Neuronal stem cell (in vitro differentiated cells): ENCODE measurements around the gene CPO.

ENCODE experiments used
- DNase-seq: peaks from one replicate; pipeline ENCODE4 v3.0.0-alpha.2; 2013; ENCODE audit warnings: low spot score
- H2AFZ ChIP-seq: one replicate; pipeline ENCODE4 v1.6.1; 2013; ENCODE audit warnings: mild to moderate bottlenecking, low read length, inconsistent platforms
- H2AK5ac ChIP-seq: 2 replicates; pipeline ENCODE4 v1.6.1; 2013; ENCODE audit warnings: low read depth, mild to moderate bottlenecking, inconsistent platforms, low read length, moderate library complexity, mixed read lengths
- H2BK120ac ChIP-seq: 2 replicates; pipeline ENCODE4 v1.6.1; 2013; ENCODE audit warnings: low read depth, mild to moderate bottlenecking, inconsistent platforms, low read length, moderate library complexity, mixed read lengths
- H2BK12ac ChIP-seq: one replicate; pipeline ENCODE4 v1.6.1; 2013; ENCODE audit warnings: low read length, inconsistent platforms
- H2BK15ac ChIP-seq: 2 replicates; pipeline ENCODE4 v1.6.1; 2013; ENCODE audit warnings: mild to moderate bottlenecking, low read length, inconsistent platforms, mixed read lengths
- H2BK5ac ChIP-seq: one replicate; pipeline ENCODE4 v1.6.1; 2013; ENCODE audit warnings: inconsistent platforms, mild to moderate bottlenecking, low read length, moderate library complexity
- H3K14ac ChIP-seq: one replicate; pipeline ENCODE4 v1.6.1; 2013; ENCODE audit warnings: low read length, inconsistent platforms
- H3K18ac ChIP-seq: 2 replicates; pipeline ENCODE4 v1.6.1; 2013; ENCODE audit warnings: low read length, inconsistent platforms
- H3K23ac ChIP-seq: 2 replicates; pipeline ENCODE4 v1.6.1; 2013; ENCODE audit warnings: low read depth, mild to moderate bottlenecking, mixed read lengths, low read length, inconsistent platforms; ENCODE audit not compliant: poor library complexity
- H3K27ac ChIP-seq: replicated peaks from 3 replicates; pipeline ENCODE4 v1.5.1; 2013; ENCODE audit warnings: low read length, inconsistent platforms
- H3K27me3 ChIP-seq, 3 experiments: 2 replicates each; pipeline ENCODE4 v1.6.1; 2013; ENCODE audit warnings: low read length in 3 of 3, mild to moderate bottlenecking in 2 of 3, inconsistent platforms in 1 of 3, low read depth in 1 of 3, mixed read lengths in 1 of 3, moderate library complexity in 1 of 3; ENCODE audit not compliant: control insufficient read depth in 3 of 3, insufficient read depth in 3 of 3
- H3K36me3 ChIP-seq, 2 donors: replicated peaks in 1 of 2; 2 replicates each; pipeline ENCODE4 v1.6.1; 2013; ENCODE audit warnings: low read length in 2 of 2; ENCODE audit not compliant: control insufficient read depth in 2 of 2, insufficient read depth in 2 of 2
- H3K4ac ChIP-seq: 2 replicates; pipeline ENCODE4 v1.6.1; 2013; ENCODE audit warnings: inconsistent platforms, mild to moderate bottlenecking, low read length, moderate library complexity
- H3K4me1 ChIP-seq, 2 donors: 1 replicate in 1 of 2; 2 replicates in 1 of 2; pipeline ENCODE4 v1.6.1; 2013; ENCODE audit warnings: low read length in 2 of 2, low read depth in 1 of 2; ENCODE audit not compliant: control insufficient read depth in 2 of 2, insufficient read depth in 1 of 2
- H3K4me2 ChIP-seq: one replicate; pipeline ENCODE4 v1.6.1; 2013; ENCODE audit warnings: mild to moderate bottlenecking, low read length, inconsistent platforms; ENCODE audit not compliant: insufficient read depth, poor library complexity, severe bottlenecking
- H3K4me3 ChIP-seq, 2 donors: 2 replicates each; pipeline ENCODE4 v1.5.1; 2013; ENCODE audit warnings: low read length in 2 of 2, mild to moderate bottlenecking in 2 of 2, inconsistent platforms in 1 of 2, moderate library complexity in 1 of 2
- H3K79me1 ChIP-seq: one replicate; pipeline ENCODE4 v1.6.1; 2013; ENCODE audit warnings: low read depth, mild to moderate bottlenecking, inconsistent platforms, low read length, moderate library complexity
- H3K9ac ChIP-seq: one replicate; pipeline ENCODE4 v1.6.1; 2013; ENCODE audit warnings: mild to moderate bottlenecking, low read depth, low read length, inconsistent platforms; ENCODE audit not compliant: poor library complexity
- H3K9me3 ChIP-seq, 2 donors: replicated peaks in 1 of 2; 2 replicates each; pipeline versions ENCODE3 to v1.6.1; 2013; ENCODE audit warnings: low read length in 2 of 2, mild to moderate bottlenecking in 2 of 2, inconsistent platforms in 1 of 2, low read depth in 1 of 2, mixed read lengths in 1 of 2, moderate library complexity in 1 of 2; ENCODE audit not compliant: control insufficient read depth in 2 of 2, insufficient read depth in 1 of 2
- H4K8ac ChIP-seq: one replicate; pipeline ENCODE4 v1.6.1; 2013; ENCODE audit warnings: low read depth, mild to moderate bottlenecking, inconsistent platforms, low read length, moderate library complexity
- H4K91ac ChIP-seq: one replicate; pipeline ENCODE4 v1.6.1; 2013; ENCODE audit warnings: low read length, low read depth, mild to moderate bottlenecking, inconsistent platforms; ENCODE audit not compliant: poor library complexity
- WGBS, 2 donors: extraction: QIAGEN DNeasy Blood & Tissue Kit; methylation state at CpG; one replicate each; pipeline ENCODE4 v1.1.7; 2013; ENCODE audit warnings: missing lambda C conversion rate in 2 of 2, mixed read lengths in 1 of 2; ENCODE audit not compliant: insufficient read length in 2 of 2, insufficient replicate concordance in 1 of 2; ENCODE audit errors: extremely low coverage in 2 of 2; 5-methylcytosine and 5-hydroxymethylcytosine counted together

Gene CPO

GRCh38 chr2:206935991-206936842 is 3.1 kb upstream of the CPO start:
- Histone ChIP-seq H3K4me1 (no peaks in the 10 kb centered on the region), H2BK12ac (no peak overlapping the region), H2AFZ (no peak overlapping the region), H3K9me3 (no peaks in the 10 kb centered on the region), H3K4me2 (no peak overlapping the region), H3K14ac (peak overlapping the region; percentile 40), H2BK5ac (no peak overlapping the region), H3K27me3 (peaks cover 0 to 14% (median 0%) of the 10 kb centered on the region in 3 experiments), H4K8ac (no peak overlapping the region), H4K91ac (no peak overlapping the region), H3K18ac (no peak overlapping the region), H3K9ac (no peak overlapping the region), H3K79me1 (no peaks in the 10 kb centered on the region), H2BK15ac (no peak overlapping the region), H2AK5ac (no peak overlapping the region), H3K27ac (no peak overlapping the region), H3K4me3 (no peak overlapping the region), H3K36me3 (no peaks in the 10 kb centered on the region), H3K23ac (no peak overlapping the region), H3K4ac (no peak overlapping the region), H2BK120ac (no peak overlapping the region)
- no peak for DNase-seq
- WGBS, 2 donors = no CpG with 5 or more reads among the region's 2 CpGs

GRCh38 chr2:206936843-206937230 is 2.5 kb upstream of the CPO start:
- Histone ChIP-seq H3K36me3 (no peaks in the 10 kb centered on the region), H2AFZ (no peak overlapping the region), H2BK5ac (no peak overlapping the region), H3K4ac (no peak overlapping the region), H3K27ac (no peak overlapping the region), H3K9me3 (no peaks in the 10 kb centered on the region), H3K4me2 (no peak overlapping the region), H3K23ac (no peak overlapping the region), H4K8ac (no peak overlapping the region), H3K4me1 (no peaks in the 10 kb centered on the region), H3K27me3 (peaks cover 0 to 14% (median 0%) of the 10 kb centered on the region in 3 experiments), H2BK120ac (no peak overlapping the region), H3K14ac (no peak overlapping the region), H2BK15ac (no peak overlapping the region), H3K18ac (no peak overlapping the region), H2BK12ac (no peak overlapping the region), H3K9ac (no peak overlapping the region), H4K91ac (no peak overlapping the region), H3K79me1 (no peaks in the 10 kb centered on the region), H3K4me3 (no peak overlapping the region), H2AK5ac (no peak overlapping the region)
- WGBS, 2 donors = no CpG with 5 or more reads among the region's 2 CpGs
- no peak for DNase-seq

GRCh38 chr2:206937555-206937954 is 1.8 kb upstream of the CPO start:
- no peak overlapping the region for H3K9ac ChIP-seq
- H2AFZ ChIP-seq = no peak overlapping the region
- H4K91ac ChIP-seq = no peak overlapping the region
- no peak overlapping the region for H3K23ac ChIP-seq
- H3K4me1 ChIP-seq = no peaks in the 10 kb centered on the region
- no peaks in the 10 kb centered on the region for H3K36me3 ChIP-seq
- no peak overlapping the region for H3K4ac ChIP-seq
- no peak overlapping the region for H4K8ac ChIP-seq
- H2AK5ac ChIP-seq = no peak overlapping the region
- no peak overlapping the region for H2BK120ac ChIP-seq
- H3K27ac ChIP-seq = no peak overlapping the region
- no peak overlapping the region for H2BK15ac ChIP-seq
- H2BK5ac ChIP-seq = no peak overlapping the region
- no peak for DNase-seq
- H3K14ac ChIP-seq = no peak overlapping the region
- no peak overlapping the region for H3K18ac ChIP-seq
- H3K9me3 ChIP-seq = no peaks in the 10 kb centered on the region
- H3K27me3 ChIP-seq = peaks cover 0 to 14% (median 0%) of the 10 kb centered on the region in 3 experiments
- no CpG with 5 or more reads among the region's 6 CpGs for WGBS, 2 donors
- H3K79me1 ChIP-seq = no peaks in the 10 kb centered on the region
- no peak overlapping the region for H2BK12ac ChIP-seq
- no peak overlapping the region for H3K4me3 ChIP-seq
- H3K4me2 ChIP-seq = no peak overlapping the region

- no peak overlapping the region for H3K27ac ChIP-seq
- H3K9ac ChIP-seq = no peak overlapping the region
- H3K36me3 ChIP-seq = no peaks in the 10 kb centered on the region
- no peak overlapping the region for H3K14ac ChIP-seq
- no peak overlapping the region for H2BK5ac ChIP-seq
- no peak overlapping the region for H4K91ac ChIP-seq
- no peak for DNase-seq
- H3K27me3 ChIP-seq = peaks cover 0 to 17% (median 0%) of the 10 kb centered on the region in 3 experiments
- H2BK120ac ChIP-seq = no peak overlapping the region
- no peaks in the 10 kb centered on the region for H3K79me1 ChIP-seq
- H3K4ac ChIP-seq = no peak overlapping the region
- no peak overlapping the region for H2AFZ ChIP-seq
- no peak overlapping the region for H2BK15ac ChIP-seq
- no peak overlapping the region for H3K23ac ChIP-seq
- H3K4me3 ChIP-seq = no peak overlapping the region
- no peak overlapping the region for H3K18ac ChIP-seq
- no peak overlapping the region for H4K8ac ChIP-seq
- no peaks in the 10 kb centered on the region for H3K4me1 ChIP-seq
- H3K4me2 ChIP-seq = no peak overlapping the region
- H2AK5ac ChIP-seq = no peak overlapping the region
- no peak overlapping the region for H2BK12ac ChIP-seq
- no peaks in the 10 kb centered on the region for H3K9me3 ChIP-seq
These were observed 1.2 kb downstream of the CPO start for GRCh38 chr2:206940546-206940945.
